HEK293 (cell line): Measurements from ENCODE around the gene DLL1.

Experiments used
- CTCF ChIA-PET: fragments of 350-600 bp; formaldehyde crosslinking; extraction: SDS; loops from one replicate; lab custom pipeline; 2021; ENCODE audit warnings: antibody characterized with exemption; lab: Yijun Ruan, JAX
- POLR2A ChIA-PET: fragments of 300-600 bp; formaldehyde crosslinking; extraction: SDS; loops from one replicate; lab custom pipeline; 2020; ENCODE audit warnings: antibody characterized with exemption, inconsistent platforms; lab: Yijun Ruan, JAX
- H3K27ac ChIP-seq: fragments of 200-500 bp; sonication (Bioruptor generic); 2 replicates; pipeline ENCODE4 v1.5.1; 2014; ENCODE audit warnings: low read depth, low read length, control low read depth, inconsistent platforms; ENCODE audit errors: extremely low read depth
- H3K36me3 ChIP-seq, 2 experiments: fragments of 200-500 bp in 1 of 2; sonication (Bioruptor generic) in 1 of 2; 1 replicate in 1 of 2; 2 replicates in 1 of 2; pipeline ENCODE4 v1.5.1; 2014 to 2017; ENCODE audit warnings: inconsistent platforms in 2 of 2, low read length in 2 of 2; ENCODE audit not compliant: control insufficient read depth in 2 of 2, insufficient read depth in 1 of 2
- H3K4me1 ChIP-seq: fragments of 200-500 bp; sonication (Bioruptor generic); 2 replicates; pipeline ENCODE4 v1.5.1; 2014; ENCODE audit warnings: mild to moderate bottlenecking, low read length, inconsistent platforms; ENCODE audit not compliant: control insufficient read depth, insufficient read depth
- H3K4me3 ChIP-seq: 2 replicates; pipeline ENCODE4 v1.5.1; 2011; ENCODE audit warnings: low read depth, mild to moderate bottlenecking, control low read depth, low read length, moderate library complexity
- H3K9me3 ChIP-seq: fragments of 200-500 bp; sonication (Bioruptor generic); 2 replicates; pipeline ENCODE4 v1.5.1; 2014; ENCODE audit warnings: low read depth, low read length, inconsistent platforms; ENCODE audit not compliant: control insufficient read depth, insufficient read depth
- GLI4 ChIP-seq: fragments of 450-650 bp; formaldehyde crosslinking; IDR thresholded peaks from 2 replicates; pipeline ENCODE4 v1.5.1; 2016; ENCODE audit warnings: missing biosample characterization, missing genetic modification characterization
- PATZ1 ChIP-seq: fragments of 450-650 bp; formaldehyde crosslinking; IDR thresholded peaks from 2 replicates; pipeline ENCODE4 v1.5.1; 2016; ENCODE audit warnings: missing biosample characterization, missing genetic modification characterization
- PBX3 ChIP-seq: sonication (generic); formaldehyde crosslinking; IDR thresholded peaks from 2 replicates; pipeline ENCODE4 v1.8.1; 2022; ENCODE audit warnings: mild to moderate bottlenecking, moderate library complexity, missing genetic modification reagents
- PRDM1 ChIP-seq: fragments of 450-650 bp; formaldehyde crosslinking; IDR thresholded peaks from 2 replicates; pipeline ENCODE4; 2016; ENCODE audit warnings: missing biosample characterization, missing genetic modification characterization
- RBAK ChIP-seq: fragments of 450-650 bp; formaldehyde crosslinking; IDR thresholded peaks from 2 replicates; pipeline ENCODE4 v1.5.1; 2016; ENCODE audit warnings: missing biosample characterization, missing genetic modification characterization
- SP7 ChIP-seq: fragments of 450-650 bp; formaldehyde crosslinking; IDR thresholded peaks from 2 replicates; pipeline ENCODE4 v1.5.1; 2016; ENCODE audit warnings: missing biosample characterization, missing genetic modification characterization
- TRIM28 ChIP-seq: IDR thresholded peaks from 2 replicates; pipeline ENCODE4 v1.6.1; 2011; ENCODE audit warnings: low read length, control low read depth, borderline replicate concordance
- ZBTB17 ChIP-seq: fragments of 450-650 bp; formaldehyde crosslinking; IDR thresholded peaks from 2 replicates; pipeline ENCODE4 v1.5.1; 2016; ENCODE audit warnings: missing biosample characterization, missing genetic modification characterization
- ZNF274 ChIP-seq, 2 experiments: fragments of 200-500 bp in 1 of 2; fragments of 450-650 bp in 1 of 2; sonication (Bioruptor generic) in 1 of 2; formaldehyde crosslinking in 1 of 2; IDR thresholded peaks; 2 replicates each; pipeline versions ENCODE4 v1.5.1 to v1.6.1; 2014 to 2016; ENCODE audit warnings: borderline replicate concordance in 1 of 2, inconsistent platforms in 1 of 2, low read length in 1 of 2, missing biosample characterization in 1 of 2, missing genetic modification characterization in 1 of 2
- ZNF350 ChIP-seq: fragments of 450-650 bp; formaldehyde crosslinking; IDR thresholded peaks from 2 replicates; pipeline ENCODE4 v1.5.0; 2017; ENCODE audit warnings: missing biosample characterization, mild to moderate bottlenecking, missing genetic modification characterization
- ZNF48 ChIP-seq: fragments of 450-650 bp; formaldehyde crosslinking; IDR thresholded peaks from 2 replicates; pipeline ENCODE4 v1.5.1; 2016; ENCODE audit warnings: missing biosample characterization, missing genetic modification characterization
- ZNF596 ChIP-seq: fragments of 450-650 bp; IDR thresholded peaks from 2 replicates; pipeline ENCODE4 v1.5.0; 2018; ENCODE audit warnings: missing biosample characterization, mild to moderate bottlenecking, missing genetic modification characterization, moderate library complexity
- ZNF76 ChIP-seq: fragments of 450-650 bp; formaldehyde crosslinking; IDR thresholded peaks from 2 replicates; pipeline ENCODE4; 2016; ENCODE audit warnings: low read depth, missing biosample characterization, missing genetic modification characterization, borderline replicate concordance
- ZNF768 ChIP-seq: fragments of 450-650 bp; formaldehyde crosslinking; IDR thresholded peaks from 2 replicates; pipeline ENCODE4 v1.5.1; 2018; ENCODE audit warnings: missing biosample characterization, mild to moderate bottlenecking, missing genetic modification characterization
- ZSCAN18 ChIP-seq: fragments of 450-650 bp; formaldehyde crosslinking; IDR thresholded peaks from 2 replicates; pipeline ENCODE4 v1.5.1; 2016; ENCODE audit warnings: missing biosample characterization, missing genetic modification characterization
- TF ChIP-seq, protein P1 (sequence below): fragments of 450-650 bp; formaldehyde crosslinking; IDR thresholded peaks from 2 replicates; pipeline ENCODE4 v1.5.1; 2016; ENCODE audit warnings: missing biosample characterization, missing genetic modification characterization
- TF ChIP-seq, protein P2 (sequence below): fragments of 450-650 bp; formaldehyde crosslinking; IDR thresholded peaks from 2 replicates; pipeline ENCODE4 v1.5.1; 2017; ENCODE audit warnings: missing biosample characterization, missing genetic modification characterization
- TF ChIP-seq, protein P3 (sequence below): fragments of 450-650 bp; formaldehyde crosslinking; IDR thresholded peaks from 2 replicates; pipeline ENCODE4 v1.5.1; 2017; ENCODE audit warnings: missing biosample characterization, missing genetic modification characterization

The DLL1 gene

DNA sequence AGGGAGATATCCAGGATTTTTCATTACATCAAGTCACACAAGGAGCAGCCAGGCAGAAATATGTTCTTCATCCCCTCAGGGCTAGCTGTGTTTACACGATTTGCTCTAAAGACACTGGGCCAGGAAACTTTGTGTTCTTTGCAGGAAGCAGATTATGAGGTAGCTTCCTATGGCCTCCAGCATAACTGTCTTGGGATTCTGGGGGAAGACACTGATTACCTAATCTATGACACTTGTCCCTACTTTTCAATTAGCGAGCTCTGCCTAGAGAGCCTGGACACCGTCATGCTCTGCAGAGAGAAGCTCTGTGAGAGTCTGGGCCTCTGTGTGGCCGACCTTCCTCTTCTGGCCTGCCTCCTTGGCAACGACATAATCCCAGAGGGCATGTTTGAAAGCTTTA lies 26.8 kb upstream of the DLL1 start (continued):
- TF ChIP-seq GLI4 (tag by site-specific recombination) = no peak
- TF ChIP-seq ZBTB17 (tag by site-specific recombination) = no peak
- TF ChIP-seq ZNF48 (tag by site-specific recombination) = no peak
- TF ChIP-seq, protein P1, sequence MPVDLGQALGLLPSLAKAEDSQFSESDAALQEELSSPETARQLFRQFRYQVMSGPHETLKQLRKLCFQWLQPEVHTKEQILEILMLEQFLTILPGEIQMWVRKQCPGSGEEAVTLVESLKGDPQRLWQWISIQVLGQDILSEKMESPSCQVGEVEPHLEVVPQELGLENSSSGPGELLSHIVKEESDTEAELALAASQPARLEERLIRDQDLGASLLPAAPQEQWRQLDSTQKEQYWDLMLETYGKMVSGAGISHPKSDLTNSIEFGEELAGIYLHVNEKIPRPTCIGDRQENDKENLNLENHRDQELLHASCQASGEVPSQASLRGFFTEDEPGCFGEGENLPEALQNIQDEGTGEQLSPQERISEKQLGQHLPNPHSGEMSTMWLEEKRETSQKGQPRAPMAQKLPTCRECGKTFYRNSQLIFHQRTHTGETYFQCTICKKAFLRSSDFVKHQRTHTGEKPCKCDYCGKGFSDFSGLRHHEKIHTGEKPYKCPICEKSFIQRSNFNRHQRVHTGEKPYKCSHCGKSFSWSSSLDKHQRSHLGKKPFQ (tag by site-specific recombination) = no peak
- no peak for TF ChIP-seq ZNF768 (tag by site-specific recombination)
- TF ChIP-seq ZNF596 = no peak
- TF ChIP-seq ZNF274 (IDR thresholded peaks at IDR 0.05; ENCODE audit: low read length) = no peak
- TF ChIP-seq ZNF274 (tag by site-specific recombination; IDR thresholded peaks at IDR 0.05; ENCODE audit: borderline replicate concordance) = no peak
- TF ChIP-seq ZNF76 = no peak
- no peak for TF ChIP-seq TRIM28

GRCh38 chr6:170317076-170317475 lies 26.2 kb upstream of the DLL1 start:
- Histone ChIP-seq H3K4me1 (no peaks in the 10 kb centered on the region), H3K27ac (no peak overlapping the region), H3K4me3 (no peak overlapping the region), H3K36me3 (peaks cover 3 to 53% of the 10 kb centered on the region in 2 experiments; a peak in 2 of 3 replicates)
- CTCF ChIA-PET = interaction anchor here (1.4 kb wide), 1 partner anchor 200 kb away, joined by 4 read pairs; no protein-coding TSS in a partner anchor
- no peak for TF ChIP-seq ZNF48 (tag by site-specific recombination)
- TF ChIP-seq, protein P2, sequence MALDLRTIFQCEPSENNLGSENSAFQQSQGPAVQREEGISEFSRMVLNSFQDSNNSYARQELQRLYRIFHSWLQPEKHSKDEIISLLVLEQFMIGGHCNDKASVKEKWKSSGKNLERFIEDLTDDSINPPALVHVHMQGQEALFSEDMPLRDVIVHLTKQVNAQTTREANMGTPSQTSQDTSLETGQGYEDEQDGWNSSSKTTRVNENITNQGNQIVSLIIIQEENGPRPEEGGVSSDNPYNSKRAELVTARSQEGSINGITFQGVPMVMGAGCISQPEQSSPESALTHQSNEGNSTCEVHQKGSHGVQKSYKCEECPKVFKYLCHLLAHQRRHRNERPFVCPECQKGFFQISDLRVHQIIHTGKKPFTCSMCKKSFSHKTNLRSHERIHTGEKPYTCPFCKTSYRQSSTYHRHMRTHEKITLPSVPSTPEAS (tag by site-specific recombination) = no peak
- TF ChIP-seq, protein P3, sequence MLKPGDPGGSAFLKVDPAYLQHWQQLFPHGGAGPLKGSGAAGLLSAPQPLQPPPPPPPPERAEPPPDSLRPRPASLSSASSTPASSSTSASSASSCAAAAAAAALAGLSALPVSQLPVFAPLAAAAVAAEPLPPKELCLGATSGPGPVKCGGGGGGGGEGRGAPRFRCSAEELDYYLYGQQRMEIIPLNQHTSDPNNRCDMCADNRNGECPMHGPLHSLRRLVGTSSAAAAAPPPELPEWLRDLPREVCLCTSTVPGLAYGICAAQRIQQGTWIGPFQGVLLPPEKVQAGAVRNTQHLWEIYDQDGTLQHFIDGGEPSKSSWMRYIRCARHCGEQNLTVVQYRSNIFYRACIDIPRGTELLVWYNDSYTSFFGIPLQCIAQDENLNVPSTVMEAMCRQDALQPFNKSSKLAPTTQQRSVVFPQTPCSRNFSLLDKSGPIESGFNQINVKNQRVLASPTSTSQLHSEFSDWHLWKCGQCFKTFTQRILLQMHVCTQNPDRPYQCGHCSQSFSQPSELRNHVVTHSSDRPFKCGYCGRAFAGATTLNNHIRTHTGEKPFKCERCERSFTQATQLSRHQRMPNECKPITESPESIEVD = no peak
- no peak for TF ChIP-seq SP7 (tag by site-specific recombination)
- TF ChIP-seq ZNF350 (tag by site-specific recombination) = no peak
- TF ChIP-seq PATZ1 (tag by site-specific recombination) = no peak
- TF ChIP-seq PBX3 (CRISPR knock-in tag) = no peak
- TF ChIP-seq RBAK (tag by site-specific recombination) = no peak
- TF ChIP-seq ZSCAN18 = no peak
- no peak for TF ChIP-seq PRDM1 (tag by site-specific recombination)
- TF ChIP-seq, all 188 proteins: peak for 0
- no peaks in the 10 kb centered on the region for H3K9me3 ChIP-seq
- POLR2A ChIA-PET = no interaction called here
